HUES6 (cell line): ENCODE measurements around the gene SH3BP1.
"Not testable (repeated sequence)": the region's sequence is repeated elsewhere in the genome, so short reads cannot be mapped to it uniquely, and the experiment has no call there.

Experiments used
- H3K27ac ChIP-seq: 2 replicates; pipeline ENCODE4 v1.7.0; 2013; ENCODE audit warnings: low read depth, mild to moderate bottlenecking, low read length, inconsistent platforms
- H3K27me3 ChIP-seq: 2 replicates; pipeline ENCODE4 v1.6.1; 2013; ENCODE audit warnings: low read length; ENCODE audit not compliant: control insufficient read depth, insufficient read depth
- H3K36me3 ChIP-seq: 2 replicates; pipeline ENCODE4 v1.6.1; 2013; ENCODE audit warnings: low read length; ENCODE audit not compliant: control insufficient read depth, insufficient read depth
- H3K4me1 ChIP-seq: 2 replicates; pipeline ENCODE4 v1.6.1; 2013; ENCODE audit warnings: low read length; ENCODE audit not compliant: control insufficient read depth, insufficient read depth
- H3K4me3 ChIP-seq: 2 replicates; pipeline ENCODE4 v1.5.1; 2013; ENCODE audit warnings: low read depth, low read length
- H3K9ac ChIP-seq: one replicate; pipeline ENCODE4 v1.6.1; 2013; ENCODE audit warnings: mild to moderate bottlenecking, low read length
- H3K9me3 ChIP-seq: 2 replicates; pipeline ENCODE4 v1.6.1; 2013; ENCODE audit warnings: low read depth, low read length; ENCODE audit not compliant: control insufficient read depth, insufficient read depth

Gene SH3BP1

DNA sequence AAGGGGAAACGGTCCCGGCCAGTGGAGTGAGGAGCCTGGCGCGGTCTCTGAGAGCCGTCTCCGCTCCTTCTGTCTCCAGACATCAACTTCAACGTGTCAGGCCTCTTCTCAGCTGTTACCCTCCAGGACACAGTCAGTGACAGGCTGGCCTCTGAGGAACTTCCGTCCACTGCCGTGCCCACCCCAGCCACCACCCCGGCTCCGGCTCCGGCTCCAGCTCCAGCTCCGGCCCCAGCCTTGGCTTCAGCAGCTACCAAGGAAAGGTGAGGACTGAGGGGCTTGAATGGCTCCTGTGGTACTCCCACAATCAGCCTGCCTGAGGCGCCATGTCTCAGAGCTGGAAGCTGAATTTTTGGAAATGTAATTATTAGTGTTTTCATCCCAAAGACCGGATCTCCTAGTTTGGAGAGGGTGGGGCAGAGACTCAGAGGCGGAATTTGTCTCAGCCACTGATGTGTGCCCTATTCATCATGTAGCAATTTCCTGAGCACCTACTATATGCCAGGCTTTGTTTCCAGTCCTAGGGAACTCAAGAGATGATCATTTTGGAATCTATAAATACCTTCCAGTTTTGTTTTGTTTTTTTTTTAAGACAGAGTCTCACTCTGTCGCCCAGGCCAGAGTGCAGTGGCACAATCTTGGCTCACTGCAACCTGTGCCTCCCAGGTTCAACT is 11.1 kb downstream of the SH3BP1 start:
- H3K36me3 ChIP-seq: peaks cover 71% of the 10 kb centered on the region
- H3K4me1 ChIP-seq: no peaks in the 10 kb centered on the region
- H3K9me3 ChIP-seq: no peaks in the 10 kb centered on the region
- no peak overlapping the region for H3K27ac ChIP-seq
- no peaks in the 10 kb centered on the region for H3K27me3 ChIP-seq
- H3K4me3 ChIP-seq: no peak overlapping the region
- no peak overlapping the region for H3K9ac ChIP-seq

DNA sequence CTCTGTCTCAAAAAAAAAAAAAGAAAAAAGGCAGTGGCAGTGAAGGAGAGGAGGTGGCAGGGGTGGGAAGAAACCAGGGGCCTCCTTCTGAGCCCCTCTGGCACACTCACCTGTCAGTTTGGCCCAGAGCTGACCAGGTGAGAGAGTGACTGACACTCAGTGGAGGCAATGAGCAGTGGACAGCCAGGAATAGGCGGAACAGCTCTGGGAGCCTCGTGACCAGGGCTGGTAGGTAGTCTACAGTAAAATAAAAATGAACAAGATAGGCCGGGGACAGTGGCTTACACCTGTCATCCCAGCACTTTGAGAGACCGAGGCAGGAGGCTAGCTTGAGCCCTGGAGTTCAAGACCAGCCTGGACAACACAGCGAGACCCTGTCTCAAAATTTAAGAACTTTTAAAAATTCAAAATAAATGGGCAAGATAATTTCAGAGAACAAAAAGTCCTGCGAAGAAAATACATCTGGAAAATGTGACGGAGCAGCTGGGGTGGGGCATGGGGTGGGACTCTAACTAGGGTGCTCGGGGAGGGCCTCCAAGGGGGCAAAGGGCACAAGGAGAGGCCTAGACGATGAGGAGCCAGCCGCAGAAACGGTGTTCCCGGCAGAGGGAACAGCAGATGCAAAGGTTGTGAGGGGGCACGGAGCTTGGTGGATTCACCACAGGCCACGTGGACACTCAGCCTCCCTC is 15.2 kb downstream of the SH3BP1 start:
- H3K9me3 ChIP-seq: no peaks in the 10 kb centered on the region
- H3K4me1 ChIP-seq: peaks cover 11% of the 10 kb centered on the region
- no peaks in the 10 kb centered on the region for H3K27me3 ChIP-seq
- H3K9ac ChIP-seq: no peak overlapping the region
- no peak overlapping the region for H3K27ac ChIP-seq
- no peak overlapping the region for H3K4me3 ChIP-seq
- peaks cover 41% of the 10 kb centered on the region for H3K36me3 ChIP-seq

DNA sequence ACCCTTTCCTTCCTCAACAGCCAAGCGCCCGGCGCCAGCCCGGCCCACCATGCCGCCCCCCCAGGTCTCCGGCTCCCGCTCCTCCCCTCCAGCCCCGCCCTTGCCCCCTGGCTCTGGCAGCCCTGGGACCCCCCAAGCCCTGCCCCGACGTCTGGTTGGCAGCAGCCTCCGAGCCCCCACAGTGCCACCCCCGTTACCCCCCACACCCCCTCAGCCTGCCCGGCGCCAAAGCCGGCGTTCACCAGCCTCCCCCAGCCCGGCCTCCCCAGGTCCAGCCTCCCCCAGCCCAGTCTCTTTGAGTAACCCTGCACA is 15.7 kb downstream of the SH3BP1 start:
- H3K4me3 ChIP-seq: no peak overlapping the region
- H3K9me3 ChIP-seq: no peaks in the 10 kb centered on the region
- no peak overlapping the region for H3K27ac ChIP-seq
- peaks cover 36% of the 10 kb centered on the region for H3K36me3 ChIP-seq
- H3K9ac ChIP-seq: no peak overlapping the region
- H3K4me1 ChIP-seq: peaks cover 16% of the 10 kb centered on the region
- H3K27me3 ChIP-seq: no peaks in the 10 kb centered on the region

DNA sequence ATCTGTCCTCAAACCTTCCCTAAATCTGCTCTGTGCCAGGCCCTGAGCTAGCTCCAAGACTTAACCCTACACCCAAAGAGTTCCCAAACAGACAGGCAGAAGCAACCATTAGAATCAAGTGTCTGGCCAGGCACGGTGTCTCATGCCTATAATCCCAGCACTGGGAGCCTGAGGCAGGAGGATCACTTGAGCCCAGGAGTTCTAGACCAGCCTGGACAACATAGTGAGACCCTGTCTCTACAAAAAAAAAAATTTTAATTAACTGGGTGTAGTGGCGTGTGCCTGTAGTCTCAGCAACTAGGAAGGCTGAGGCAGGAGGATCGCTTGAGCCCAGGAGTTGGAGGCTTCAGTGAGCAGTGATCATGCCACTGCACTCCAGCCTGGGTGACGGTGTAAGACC is 17.1 kb downstream of the SH3BP1 start:
- peaks cover 23% of the 10 kb centered on the region for H3K36me3 ChIP-seq
- H3K4me3 ChIP-seq, H3K9ac ChIP-seq, H3K9me3 ChIP-seq, H3K27ac ChIP-seq, H3K27me3 ChIP-seq: not testable (repeated sequence)
- H3K4me1 ChIP-seq: peaks cover 27% of the 10 kb centered on the region

DNA sequence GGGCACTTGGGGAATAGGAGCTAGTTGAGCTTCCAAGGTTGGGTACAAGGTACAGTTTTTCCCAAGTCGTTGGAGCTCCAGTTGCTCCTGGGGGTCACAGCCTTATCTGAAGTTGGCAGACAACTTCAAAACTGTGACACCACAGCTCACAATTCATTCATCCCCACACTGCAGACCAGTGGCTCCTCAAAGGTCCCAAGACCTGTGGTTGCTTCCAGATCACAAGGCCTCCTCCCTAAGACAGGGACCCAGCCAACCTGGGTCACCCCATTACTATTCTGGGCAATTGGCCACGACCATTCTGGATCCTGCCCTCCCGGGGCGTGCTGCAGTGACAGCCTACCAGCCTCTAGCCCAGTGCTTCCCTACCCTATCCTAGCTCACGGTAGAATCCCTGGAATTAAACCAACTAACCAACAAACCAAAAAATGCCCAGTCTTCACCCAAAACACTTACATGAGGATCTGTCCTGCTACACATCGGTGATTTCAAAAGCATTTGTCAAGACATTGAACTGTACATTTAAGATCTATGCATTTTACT is 18.2 kb downstream of the SH3BP1 start:
- Histone ChIP-seq H3K9me3 (no peaks in the 10 kb centered on the region), H3K9ac (peak overlapping the region; percentile 45), H3K27me3 (no peaks in the 10 kb centered on the region), H3K4me3 (peak overlapping the region; percentile 71), H3K4me1 (peaks cover 27% of the 10 kb centered on the region), H3K27ac (no peak overlapping the region), H3K36me3 (peaks cover 16% of the 10 kb centered on the region)

DNA sequence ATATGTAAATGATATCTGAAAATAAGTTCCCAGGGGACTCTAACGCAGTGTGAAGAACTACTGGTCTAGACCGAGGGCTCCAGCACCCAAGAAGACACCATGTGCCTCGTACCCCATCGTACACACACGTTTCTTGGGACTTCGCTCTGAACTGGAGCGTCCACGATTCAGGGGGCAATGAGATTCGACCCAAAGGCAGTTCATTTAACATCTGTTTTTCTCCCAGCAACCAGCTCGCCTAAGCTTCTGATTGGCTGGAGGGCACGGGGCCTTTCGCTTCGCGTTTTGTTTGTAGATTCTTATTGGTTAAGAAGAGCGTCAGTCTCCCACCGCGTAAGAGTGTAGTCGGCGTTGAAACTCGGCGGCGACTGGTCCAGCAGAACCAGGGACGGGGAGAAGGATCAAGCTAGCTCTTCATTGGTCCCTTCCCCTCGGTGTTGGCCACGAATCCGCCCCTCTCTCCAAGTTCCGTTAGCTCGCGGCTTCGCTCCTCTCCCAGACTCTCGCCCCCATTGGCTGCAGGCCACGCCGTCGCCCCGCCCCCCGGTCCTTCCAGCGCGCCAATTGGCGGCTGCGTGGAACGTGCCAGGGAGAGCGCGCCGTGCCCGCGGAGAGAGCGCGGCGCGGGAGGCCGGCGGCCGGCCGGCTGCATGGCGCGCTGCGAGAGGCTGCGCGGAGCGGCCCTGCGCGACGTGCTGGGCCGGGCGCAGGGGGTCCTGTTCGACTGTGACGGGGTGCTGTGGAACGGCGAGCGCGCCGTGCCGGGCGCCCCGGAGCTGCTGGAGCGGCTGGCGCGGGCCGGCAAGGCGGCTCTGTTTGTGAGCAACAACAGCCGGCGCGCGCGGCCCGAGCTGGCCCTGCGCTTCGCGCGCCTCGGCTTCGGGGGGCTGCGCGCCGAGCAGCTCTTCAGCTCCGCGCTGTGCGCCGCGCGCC is 18.9 kb downstream of the SH3BP1 start, which contains the start of gene PDXP:
Gene PDXP, plus strand, starts transcription at position 591 of the 933 bp plus-strand sequence. Its CDS starts 60 bp downstream, at position 651.
- peaks cover 10% of the 10 kb centered on the region for H3K36me3 ChIP-seq
- H3K4me1 ChIP-seq: peaks cover 27% of the 10 kb centered on the region
- peak within 1 kb of the TSS; percentile 71 for H3K4me3 ChIP-seq
- no peaks in the 10 kb centered on the region for H3K9me3 ChIP-seq
- H3K27ac ChIP-seq: no peak within 1 kb of the TSS
- no peaks in the 10 kb centered on the region for H3K27me3 ChIP-seq
- peak within 1 kb of the TSS; percentile 72 for H3K9ac ChIP-seq

DNA sequence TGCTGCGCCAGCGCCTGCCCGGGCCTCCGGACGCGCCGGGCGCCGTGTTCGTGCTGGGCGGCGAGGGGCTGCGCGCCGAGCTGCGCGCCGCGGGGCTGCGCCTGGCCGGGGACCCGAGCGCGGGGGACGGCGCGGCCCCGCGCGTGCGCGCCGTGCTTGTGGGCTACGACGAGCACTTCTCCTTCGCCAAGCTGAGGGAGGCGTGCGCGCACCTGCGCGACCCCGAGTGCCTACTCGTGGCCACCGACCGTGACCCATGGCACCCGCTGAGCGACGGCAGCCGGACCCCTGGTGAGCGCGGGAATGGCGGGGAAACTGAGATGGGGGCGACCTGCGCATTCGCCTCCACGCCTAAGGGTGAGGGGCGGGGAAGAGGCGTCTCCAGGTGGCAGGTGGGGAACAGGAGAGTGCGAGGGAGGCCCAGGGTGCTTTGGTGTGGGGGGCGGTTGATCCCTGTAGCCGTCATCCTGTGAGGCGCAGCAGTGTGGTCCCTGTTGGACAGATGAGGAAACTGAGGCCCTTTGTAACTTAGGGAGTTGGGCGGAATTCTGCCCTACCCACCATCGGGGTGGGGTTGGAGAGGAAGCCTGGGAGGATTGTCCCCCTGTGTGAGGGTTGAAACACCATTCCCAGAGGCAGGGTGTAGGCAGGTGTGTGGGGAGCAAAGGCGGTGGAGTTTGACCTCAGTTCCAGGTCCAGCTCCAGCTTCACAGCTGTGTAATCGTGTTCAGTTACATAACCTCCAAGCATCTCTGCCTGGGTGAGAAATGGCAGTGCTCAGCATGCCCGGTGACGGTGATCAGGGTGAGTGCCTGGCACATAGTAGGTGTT is 19.8 kb downstream of the SH3BP1 start:
- H3K27ac ChIP-seq: no peak overlapping the region
- H3K36me3 ChIP-seq: peaks cover 3% of the 10 kb centered on the region; the same call in 1 of the 2 replicates
- H3K4me1 ChIP-seq: peaks cover 27% of the 10 kb centered on the region
- peak overlapping the region; percentile 72 for H3K9ac ChIP-seq
- H3K4me3 ChIP-seq: peak overlapping the region; percentile 71
- no peaks in the 10 kb centered on the region for H3K9me3 ChIP-seq
- no peaks in the 10 kb centered on the region for H3K27me3 ChIP-seq

DNA sequence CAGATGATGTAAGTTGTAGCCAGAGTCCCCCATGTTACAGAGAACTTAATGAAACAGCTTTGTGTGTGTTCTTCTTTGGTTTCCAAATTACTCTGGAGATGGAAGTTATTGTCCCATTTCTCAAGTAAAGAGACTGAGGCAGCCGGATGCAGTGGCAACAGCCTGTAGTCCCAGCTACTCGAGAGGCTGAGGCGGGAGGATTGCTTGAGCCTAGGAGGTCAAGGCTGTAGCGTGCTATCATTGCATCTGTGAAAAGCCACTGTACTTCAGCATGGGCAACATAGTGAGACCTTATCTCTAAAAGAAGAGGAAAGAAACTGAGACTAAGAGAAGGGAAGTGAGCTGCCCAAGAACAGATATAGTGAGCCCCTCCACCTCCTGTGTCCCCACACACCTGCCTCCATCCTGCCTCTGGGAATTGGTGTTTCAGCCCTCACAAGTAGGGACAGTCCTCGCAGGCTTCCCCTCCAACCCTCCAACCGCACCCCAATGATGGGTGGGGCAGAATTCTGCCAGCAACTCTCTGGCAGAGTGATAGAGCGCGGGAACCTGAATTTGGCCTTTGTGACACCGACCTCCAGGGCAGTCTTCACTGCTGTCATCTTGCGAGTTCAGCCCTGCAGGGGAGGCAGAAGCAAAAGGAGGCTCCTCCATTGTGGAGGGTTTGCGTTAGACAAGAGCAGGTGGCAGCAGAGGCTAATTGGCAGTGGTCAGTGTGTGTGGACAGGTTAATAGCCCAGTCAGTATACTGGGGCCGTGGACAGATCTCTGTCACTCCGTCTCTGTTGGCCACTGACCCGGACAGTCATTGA is 20.6 kb downstream of the SH3BP1 start:
- Histone ChIP-seq H3K36me3 (peaks cover 3% of the 10 kb centered on the region; the same call in 1 of the 2 replicates), H3K27ac (no peak overlapping the region), H3K4me1 (peaks cover 27% of the 10 kb centered on the region), H3K9me3 (no peaks in the 10 kb centered on the region), H3K4me3 (peak overlapping the region; percentile 71), H3K27me3 (no peaks in the 10 kb centered on the region), H3K9ac (peak overlapping the region; percentile 72)

DNA sequence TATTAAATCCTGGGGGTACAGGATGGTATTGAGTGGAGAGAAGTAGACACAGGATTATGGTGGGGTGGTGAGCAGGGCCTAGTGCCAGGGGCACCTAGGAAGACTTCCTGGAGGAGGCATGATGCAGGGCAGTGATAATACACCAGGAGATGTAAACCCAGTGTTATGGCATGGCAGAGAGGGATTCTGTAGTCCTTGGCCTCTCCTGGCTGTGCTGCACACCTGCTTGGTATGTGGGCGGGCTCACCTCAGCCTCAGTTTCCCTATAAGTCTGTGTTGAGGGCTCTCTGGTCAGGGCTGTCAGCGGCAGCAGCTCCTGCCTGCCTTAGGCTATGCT is 21.2 kb downstream of the SH3BP1 start:
- Histone ChIP-seq H3K27me3 (no peaks in the 10 kb centered on the region), H3K27ac (no peak overlapping the region), H3K9ac (no peak overlapping the region)

More for the DNA sequence above, 21.2 kb downstream of the SH3BP1 start:
- Histone ChIP-seq H3K4me1 (peaks cover 27% of the 10 kb centered on the region), H3K4me3 (peak overlapping the region; percentile 71), H3K9me3 (no peaks in the 10 kb centered on the region), H3K36me3 (peaks cover 8% of the 10 kb centered on the region)
